ENCODE measurements around the gene MAPK12. TPM values are rescaled to one million over a fixed set of nuclear protein-coding genes. Genes with fewer than 3 reads are reported as not detected.

Gene MAPK12
- total and polyA plus RNA-seq, 2 experiments from 2014 or later, result 20.7 to 28.7 TPM

DNA sequence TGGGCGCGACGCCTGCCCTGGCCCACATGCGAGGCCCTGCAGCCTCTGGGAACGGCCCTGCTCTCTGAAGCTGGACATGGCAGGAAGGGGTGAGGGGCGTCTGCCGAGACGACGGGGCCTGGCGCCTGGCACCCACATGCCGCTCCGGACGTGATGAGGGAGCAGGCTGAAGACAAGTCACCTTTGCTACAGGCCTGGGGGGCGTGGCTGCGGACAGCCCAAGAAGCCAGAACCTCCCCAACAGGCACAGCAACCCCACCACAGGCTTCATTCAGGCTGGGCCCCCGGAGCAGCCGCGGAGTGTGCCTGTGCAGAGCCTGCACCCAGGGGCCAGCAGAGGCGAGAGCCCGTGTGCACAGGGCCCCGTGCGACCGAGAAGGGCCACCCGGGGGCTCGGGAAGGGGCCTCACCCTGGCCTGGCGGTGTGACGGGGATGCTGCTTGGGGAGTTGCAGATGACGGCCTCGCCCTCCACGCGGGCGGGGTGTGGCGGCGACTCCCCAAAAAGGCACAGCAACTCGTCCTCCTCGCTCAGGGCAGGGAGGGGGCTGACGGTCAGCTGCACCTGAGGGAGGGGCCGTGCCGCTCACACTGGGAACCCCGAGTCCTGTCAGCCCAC, 25.3 kb upstream of the MAPK12 start:
- Histone ChIP-seq H2AFZ (no peak overlapping the region), H3K4me3 (no peak overlapping the region), H3K27me3 (replicated peaks; ENCODE audit: insufficient read depth) (no peaks in the 10 kb centered on the region), H3K4me1 (ENCODE audit: insufficient read depth) (no peaks in the 10 kb centered on the region), H3K9ac (no peak overlapping the region), H3K36me3 (ENCODE audit: low read depth) (peaks cover 18% of the 10 kb centered on the region; the same call in 1 of the 2 replicates), H3K9me3 (ENCODE audit: low read depth) (no peaks in the 10 kb centered on the region), H3K27ac (no peak overlapping the region), H3F3A (ENCODE audit: insufficient read depth) (no peaks in the 10 kb centered on the region), H3K4me2 (ENCODE audit: unreplicated experiment) (no peak overlapping the region), H3K79me2 (ENCODE audit: insufficient read depth) (peaks cover 68% of the 10 kb centered on the region), H3K9me2 (ENCODE audit: insufficient read depth) (no peaks in the 10 kb centered on the region), H4K20me1 (ENCODE audit: insufficient read depth) (no peaks in the 10 kb centered on the region)
- WGBS, 2 experiments (ENCODE audit: low coverage in 1 of 2, low lambda C conversion rate in 2 of 2, missing lambda C conversion rate in 2 of 2), result 89 to 92% methylated on average over 26 to 33 of the region's 40 CpGs
- no peak for DNase-seq
- no peak for TF ChIP-seq EZH2 (IDR thresholded peaks at IDR 0.05; ENCODE audit: insufficient read depth, poor library complexity, severe bottlenecking)
- TF ChIP-seq EZH2phosphoT487 (IDR thresholded peaks at IDR 0.05; ENCODE audit: insufficient read depth, low read depth), result no peak
- in situ Hi-C loops (cut with MboI), result no loop called here

DNA sequence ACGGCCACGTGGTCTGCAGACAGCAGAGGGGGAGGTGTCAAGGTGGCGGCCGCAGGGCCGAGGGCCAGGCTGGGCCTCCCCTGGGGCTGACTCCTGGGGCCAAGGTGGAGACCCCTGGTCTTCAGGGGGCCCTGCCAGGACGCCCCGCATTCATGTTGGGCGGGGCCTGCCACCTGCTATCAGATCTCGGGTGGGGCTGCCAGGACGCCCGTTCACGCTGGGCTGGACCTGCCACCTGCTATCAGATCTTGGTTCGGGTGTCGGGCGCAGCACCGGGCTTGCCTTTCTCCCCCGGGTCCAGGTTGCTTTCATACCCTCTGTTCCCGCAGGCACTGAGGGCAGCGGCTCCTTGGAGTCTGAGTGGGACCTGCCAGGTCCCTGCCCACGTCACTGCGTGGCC, 24.8 kb upstream of the MAPK12 start:
- no peaks in the 10 kb centered on the region for H3K9me3 ChIP-seq (ENCODE audit: low read depth)
- H3K79me2 ChIP-seq (ENCODE audit: insufficient read depth), result peaks cover 63% of the 10 kb centered on the region
- H3K4me1 ChIP-seq (ENCODE audit: insufficient read depth), result no peaks in the 10 kb centered on the region
- no peak overlapping the region for H2AFZ ChIP-seq
- no peak overlapping the region for H3K4me2 ChIP-seq (ENCODE audit: unreplicated experiment)
- no peaks in the 10 kb centered on the region for H3K9me2 ChIP-seq (ENCODE audit: insufficient read depth)
- no peak overlapping the region for H3K9ac ChIP-seq
- no peaks in the 10 kb centered on the region for H3F3A ChIP-seq (ENCODE audit: insufficient read depth)
- TF ChIP-seq EZH2phosphoT487 (IDR thresholded peaks at IDR 0.05; ENCODE audit: insufficient read depth, low read depth), result no peak
- TF ChIP-seq EZH2 (IDR thresholded peaks at IDR 0.05; ENCODE audit: insufficient read depth, poor library complexity, severe bottlenecking), result no peak
- DNase-seq, result no peak
- no peak overlapping the region for H3K4me3 ChIP-seq
- H3K36me3 ChIP-seq (ENCODE audit: low read depth), result peaks cover 22% of the 10 kb centered on the region; the same call in 1 of the 2 replicates
- H3K27me3 ChIP-seq (replicated peaks; ENCODE audit: insufficient read depth), result no peaks in the 10 kb centered on the region
- H3K27ac ChIP-seq, result no peak overlapping the region
- WGBS, 2 experiments (ENCODE audit: low coverage in 1 of 2, low lambda C conversion rate in 2 of 2, missing lambda C conversion rate in 2 of 2), result 94 to 95% methylated on average over 18 to 20 of the region's 21 CpGs
- H4K20me1 ChIP-seq (ENCODE audit: insufficient read depth), result no peaks in the 10 kb centered on the region
- in situ Hi-C loops (cut with MboI), result no loop called here

DNA sequence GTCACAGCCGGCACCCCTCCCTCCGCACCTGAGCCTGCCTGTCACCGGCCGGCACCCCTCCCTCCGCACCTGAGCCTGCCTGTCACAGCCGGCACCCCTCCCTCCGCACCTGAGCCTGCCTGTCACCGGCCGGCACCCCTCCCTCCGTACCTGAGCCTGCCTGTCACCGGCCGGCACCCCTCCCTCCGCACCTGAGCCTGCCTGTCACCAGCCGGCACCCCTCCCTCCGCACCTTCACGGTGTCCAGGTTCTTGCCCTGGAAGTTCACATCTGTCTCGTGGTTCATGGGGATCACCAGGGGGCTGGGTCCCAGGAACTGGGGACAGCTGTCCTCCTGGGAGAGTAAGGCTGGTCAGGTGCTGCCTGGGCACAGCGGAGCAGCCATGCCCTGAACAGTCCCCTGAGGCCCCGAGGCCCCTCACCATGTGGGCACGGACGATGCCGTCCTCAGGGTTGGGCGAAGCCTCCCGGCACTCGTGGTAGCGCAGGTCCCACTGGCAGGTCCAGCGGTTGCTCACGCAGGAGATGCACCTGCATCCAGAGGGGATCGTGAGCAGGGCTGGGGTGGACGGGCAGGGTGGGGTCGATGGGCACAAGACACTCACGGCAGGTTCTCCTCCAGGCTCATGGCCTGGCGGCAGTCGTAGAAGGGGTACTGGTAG, 24.2 kb upstream of the MAPK12 start:
- Histone ChIP-seq H4K20me1 (ENCODE audit: insufficient read depth) (no peaks in the 10 kb centered on the region), H3K36me3 (ENCODE audit: low read depth) (peaks cover 28% of the 10 kb centered on the region; the same call in 1 of the 2 replicates)

DNA sequence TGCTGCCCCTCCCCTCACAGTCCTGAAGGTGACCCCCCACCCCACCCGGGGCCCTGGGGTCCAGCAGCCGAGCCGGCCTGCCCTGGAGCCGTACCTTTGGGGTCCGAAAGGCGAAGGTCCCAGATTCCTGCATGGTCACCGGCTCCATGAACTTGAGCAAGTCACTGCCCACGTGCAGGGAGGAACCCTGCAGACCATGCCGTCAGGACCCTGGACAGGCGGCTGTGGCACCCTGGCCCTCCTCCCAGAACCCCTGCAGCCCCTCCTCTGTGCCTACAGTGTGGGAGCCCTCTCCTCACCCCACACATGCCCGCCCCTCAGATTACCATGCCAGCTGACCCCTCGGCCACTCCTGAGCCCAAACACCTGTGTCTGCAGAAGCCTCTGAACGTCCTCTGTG, 23.0 kb upstream of the MAPK12 start:
- H3F3A ChIP-seq (ENCODE audit: insufficient read depth), result no peaks in the 10 kb centered on the region
- H3K4me1 ChIP-seq (ENCODE audit: insufficient read depth), result no peaks in the 10 kb centered on the region
- no peak overlapping the region for H3K27ac ChIP-seq
- H3K9me2 ChIP-seq (ENCODE audit: insufficient read depth), result no peaks in the 10 kb centered on the region
- peaks cover 45% of the 10 kb centered on the region for H3K79me2 ChIP-seq (ENCODE audit: insufficient read depth)
- in situ Hi-C loops (cut with MboI), result no loop called here
- DNase-seq, result no peak
- no peak overlapping the region for H3K9ac ChIP-seq
- H3K4me2 ChIP-seq (ENCODE audit: unreplicated experiment), result no peak overlapping the region
- WGBS, 2 experiments (ENCODE audit: low coverage in 1 of 2, low lambda C conversion rate in 2 of 2, missing lambda C conversion rate in 2 of 2), result 82 to 92% methylated on average over 10 to 13 of the region's 13 CpGs
- H3K4me3 ChIP-seq, result no peak overlapping the region
- no peak overlapping the region for H2AFZ ChIP-seq
- TF ChIP-seq EZH2phosphoT487 (IDR thresholded peaks at IDR 0.05; ENCODE audit: insufficient read depth, low read depth) (no peak), EZH2 (IDR thresholded peaks at IDR 0.05; ENCODE audit: insufficient read depth, poor library complexity, severe bottlenecking) (no peak)
- peaks cover 28% of the 10 kb centered on the region; the same call in 1 of the 2 replicates for H3K36me3 ChIP-seq (ENCODE audit: low read depth)
- H3K27me3 ChIP-seq (replicated peaks; ENCODE audit: insufficient read depth), result no peaks in the 10 kb centered on the region
- no peaks in the 10 kb centered on the region for H4K20me1 ChIP-seq (ENCODE audit: insufficient read depth)
- no peaks in the 10 kb centered on the region for H3K9me3 ChIP-seq (ENCODE audit: low read depth)

More for the DNA sequence above, 24.2 kb upstream of the MAPK12 start:
- Histone ChIP-seq H3K9ac (no peak overlapping the region), H3K27ac (no peak overlapping the region), H3K4me2 (ENCODE audit: unreplicated experiment) (no peak overlapping the region), H3K79me2 (ENCODE audit: insufficient read depth) (peaks cover 57% of the 10 kb centered on the region), H3K9me3 (ENCODE audit: low read depth) (no peaks in the 10 kb centered on the region), H2AFZ (no peak overlapping the region), H3K9me2 (ENCODE audit: insufficient read depth) (no peaks in the 10 kb centered on the region), H3K27me3 (replicated peaks; ENCODE audit: insufficient read depth) (no peaks in the 10 kb centered on the region), H3F3A (ENCODE audit: insufficient read depth) (no peaks in the 10 kb centered on the region), H3K4me3 (no peak overlapping the region), H3K4me1 (ENCODE audit: insufficient read depth) (no peaks in the 10 kb centered on the region)
- TF ChIP-seq EZH2 (IDR thresholded peaks at IDR 0.05; ENCODE audit: insufficient read depth, poor library complexity, severe bottlenecking) (no peak), EZH2phosphoT487 (IDR thresholded peaks at IDR 0.05; ENCODE audit: insufficient read depth, low read depth) (no peak)
- 94 to 97% methylated on average over 20 to 34 of the region's 34 CpGs for WGBS, 2 experiments (ENCODE audit: low coverage in 1 of 2, low lambda C conversion rate in 2 of 2, missing lambda C conversion rate in 2 of 2)
- DNase-seq, result no peak
- in situ Hi-C loops (cut with MboI), result no loop called here

Measured in GM23248 (cell line).